Smooth muscle cell (in vitro differentiated cells): ENCODE results near the gene KYNU. TPM values are rescaled to one million over a fixed set of nuclear protein-coding genes. Genes with fewer than 3 reads are reported as not detected.
A peak's percentile ranks its signal among the peaks of the same experiment; 100 is the strongest.
"Not testable (repeated sequence)": the region's sequence is repeated elsewhere in the genome, so short reads cannot be mapped to it uniquely, and the experiment has no call there.

Experiments
- DNase-seq: peaks from one replicate; lab custom pipeline; 2025; ENCODE audit not compliant: unreplicated experiment; lab: John Stamatoyannopoulos, UW
- H2AFZ ChIP-seq: fragments of 200-600 bp; sonication (generic); 2 replicates; pipeline ENCODE4 v1.6.0; 2016; ENCODE audit warnings: antibody characterized with exemption, low read depth, mild to moderate bottlenecking
- H3F3A ChIP-seq: fragments of 200-600 bp; sonication (generic); 2 replicates; pipeline ENCODE4 v1.6.0; 2017; ENCODE audit warnings: antibody characterized with exemption, low read depth
- H3K27ac ChIP-seq: fragments of 200-600 bp; sonication (generic); 2 replicates; pipeline ENCODE4 v1.5.1; 2016; ENCODE audit warnings: low read depth, mild to moderate bottlenecking
- H3K27me3 ChIP-seq: fragments of 200-600 bp; sonication (generic); 2 replicates; pipeline ENCODE4 v1.6.1; 2016; ENCODE audit warnings: low read depth, mild to moderate bottlenecking
- H3K36me3 ChIP-seq: fragments of 200-600 bp; sonication (generic); 2 replicates; pipeline ENCODE4 v1.5.1; 2016; ENCODE audit warnings: low read depth
- H3K4me1 ChIP-seq: fragments of 200-600 bp; sonication (generic); 2 replicates; pipeline ENCODE4 v1.5.1; 2016; ENCODE audit warnings: low read depth
- H3K4me2 ChIP-seq: fragments of 200-600 bp; sonication (generic); 2 replicates; pipeline ENCODE4 v1.6.0; 2016; ENCODE audit warnings: mild to moderate bottlenecking
- H3K4me3 ChIP-seq: fragments of 200-600 bp; sonication (generic); 2 replicates; pipeline ENCODE4 v1.5.1; 2016; ENCODE audit warnings: mild to moderate bottlenecking
- H3K79me2 ChIP-seq: fragments of 200-600 bp; sonication (generic); 2 replicates; pipeline ENCODE4 v1.6.0; 2016; ENCODE audit warnings: low read depth, mild to moderate bottlenecking
- H3K9ac ChIP-seq: fragments of 200-600 bp; sonication (generic); 2 replicates; pipeline ENCODE4 v1.6.0; 2016; ENCODE audit warnings: low read depth
- H3K9me3 ChIP-seq: fragments of 200-600 bp; sonication (generic); replicated peaks from 2 replicates; pipeline ENCODE4 v1.5.1; 2016; ENCODE audit warnings: low read depth
- H4K20me1 ChIP-seq: fragments of 200-600 bp; sonication (generic); 2 replicates; pipeline ENCODE4 v1.6.0; 2016; ENCODE audit warnings: low read depth
- WGBS: methylation state at CpG from one replicate; pipeline ENCODE4 v1.1.7; 2016; ENCODE audit warnings: low lambda C conversion rate; 5-methylcytosine and 5-hydroxymethylcytosine counted together
- polyA plus RNA-seq: library from polyadenylated mRNA; unstranded; fragments of >200 nt; fragmentation: Nextera tagmentation; extraction: Ambion mirVana; gene quantifications from 2 replicates; pipeline ENCODE4 v1.2.1, GENCODE V29; 2016
- total RNA-seq: library from RNA; depleted of rRNA; stranded (reverse); fragments of >200 nt; gene quantifications from 2 replicates; pipeline ENCODE4 v1.2.3, GENCODE V29; 2014
- TF ChIP-seq, protein P1 (sequence below): fragments of 200-600 bp; sonication (generic); IDR thresholded peaks from 2 replicates; pipeline ENCODE4 v1.5.1; 2017; ENCODE audit warnings: borderline replicate concordance, mild to moderate bottlenecking, antibody characterized with exemption; ENCODE audit not compliant: insufficient read depth, poor library complexity, severe bottlenecking

KYNU gene
- total and polyA plus RNA-seq, 2 experiments from 2014 or later, result 5.7 to 16.0 TPM

DNA sequence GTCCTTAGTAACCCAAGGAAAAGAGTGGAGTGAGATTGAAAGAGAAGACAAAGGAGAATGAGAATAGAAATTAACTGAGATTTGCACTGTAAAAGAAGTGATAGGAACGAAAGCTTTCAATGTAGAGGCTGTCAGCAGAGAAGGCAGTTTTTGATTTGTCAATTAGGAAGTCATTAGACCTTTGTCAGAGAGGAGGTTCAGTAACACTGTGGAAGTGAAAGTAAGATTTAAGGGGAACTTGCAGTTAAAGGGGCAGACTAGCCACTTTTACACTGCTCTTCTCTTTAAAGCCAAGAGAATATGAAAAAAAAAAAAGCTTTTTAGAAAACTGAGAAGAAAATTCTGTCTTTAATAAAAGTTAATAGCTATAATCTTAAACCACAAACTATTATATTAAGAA lies 11.5 kb upstream of the KYNU start:
- Histone ChIP-seq H2AFZ (peak overlapping the region; percentile 12), H3K9ac (no peak overlapping the region), H3F3A (peaks cover 8% of the 10 kb centered on the region), H3K36me3 (no peaks in the 10 kb centered on the region), H3K9me3 (no peaks in the 10 kb centered on the region), H3K27me3 (no peaks in the 10 kb centered on the region), H3K79me2 (no peaks in the 10 kb centered on the region), H3K4me1 (peaks cover 8% of the 10 kb centered on the region), H3K4me3 (no peak overlapping the region), H3K27ac (no peak overlapping the region), H3K4me2 (no peak overlapping the region), H4K20me1 (no peaks in the 10 kb centered on the region)
- DNase-seq, result no peak
- 77% methylated on average over 1 of the region's 1 CpG for WGBS
- TF ChIP-seq, protein P1, sequence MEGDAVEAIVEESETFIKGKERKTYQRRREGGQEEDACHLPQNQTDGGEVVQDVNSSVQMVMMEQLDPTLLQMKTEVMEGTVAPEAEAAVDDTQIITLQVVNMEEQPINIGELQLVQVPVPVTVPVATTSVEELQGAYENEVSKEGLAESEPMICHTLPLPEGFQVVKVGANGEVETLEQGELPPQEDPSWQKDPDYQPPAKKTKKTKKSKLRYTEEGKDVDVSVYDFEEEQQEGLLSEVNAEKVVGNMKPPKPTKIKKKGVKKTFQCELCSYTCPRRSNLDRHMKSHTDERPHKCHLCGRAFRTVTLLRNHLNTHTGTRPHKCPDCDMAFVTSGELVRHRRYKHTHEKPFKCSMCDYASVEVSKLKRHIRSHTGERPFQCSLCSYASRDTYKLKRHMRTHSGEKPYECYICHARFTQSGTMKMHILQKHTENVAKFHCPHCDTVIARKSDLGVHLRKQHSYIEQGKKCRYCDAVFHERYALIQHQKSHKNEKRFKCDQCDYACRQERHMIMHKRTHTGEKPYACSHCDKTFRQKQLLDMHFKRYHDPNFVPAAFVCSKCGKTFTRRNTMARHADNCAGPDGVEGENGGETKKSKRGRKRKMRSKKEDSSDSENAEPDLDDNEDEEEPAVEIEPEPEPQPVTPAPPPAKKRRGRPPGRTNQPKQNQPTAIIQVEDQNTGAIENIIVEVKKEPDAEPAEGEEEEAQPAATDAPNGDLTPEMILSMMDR, result no peak

DNA sequence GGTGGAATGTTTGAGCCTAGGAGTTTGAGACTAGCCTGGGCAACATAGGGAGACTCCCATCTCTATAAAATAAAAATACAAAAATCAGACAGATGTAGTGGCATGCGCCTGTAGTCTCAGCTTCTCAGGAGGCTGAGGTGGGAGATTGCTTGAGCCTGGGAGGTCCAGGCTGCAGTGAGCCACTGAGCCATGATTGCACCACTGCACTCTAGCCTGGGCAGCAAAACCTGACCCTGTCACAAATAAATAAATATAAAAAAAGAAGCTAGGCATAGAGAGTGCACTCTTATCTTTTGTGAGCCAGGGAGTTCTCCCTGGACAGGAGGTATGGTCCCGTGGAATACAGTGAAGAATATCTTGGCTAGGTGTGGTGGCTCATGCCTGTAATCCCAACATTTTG lies 11.0 kb upstream of the KYNU start:
- H3K9me3 ChIP-seq, result no peaks in the 10 kb centered on the region
- peaks cover 8% of the 10 kb centered on the region for H3K4me1 ChIP-seq
- no peak overlapping the region for H3K9ac ChIP-seq
- no peaks in the 10 kb centered on the region for H4K20me1 ChIP-seq
- TF ChIP-seq, protein P1, result no peak
- peaks cover 8% of the 10 kb centered on the region for H3F3A ChIP-seq
- no peak overlapping the region for H3K4me2 ChIP-seq
- no peak overlapping the region for H3K4me3 ChIP-seq
- H2AFZ ChIP-seq, result no peak overlapping the region
- H3K27ac ChIP-seq, result no peak overlapping the region
- WGBS, result 84% methylated on average over 2 of the region's 2 CpGs
- no peaks in the 10 kb centered on the region for H3K27me3 ChIP-seq
- no peaks in the 10 kb centered on the region for H3K79me2 ChIP-seq
- no peaks in the 10 kb centered on the region for H3K36me3 ChIP-seq
- no peak for DNase-seq

DNA sequence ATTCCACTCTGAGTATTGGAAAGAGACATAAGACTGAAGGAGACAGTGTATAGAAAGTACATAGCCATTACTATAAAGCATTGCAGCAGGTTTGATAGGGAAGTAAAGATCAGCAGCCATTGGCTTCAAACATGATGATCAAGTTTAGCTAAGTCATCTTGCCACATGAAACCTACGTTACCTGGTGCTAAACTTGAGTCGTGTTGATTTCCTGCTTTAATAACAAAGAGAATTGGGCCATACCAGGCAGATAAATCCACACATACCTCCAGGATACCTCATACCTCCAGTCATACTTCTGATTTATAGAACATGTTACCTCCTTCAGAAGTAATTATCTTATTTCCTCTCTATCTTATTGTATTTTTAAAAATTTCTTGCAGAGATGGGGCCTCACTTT lies 10.3 kb upstream of the KYNU start:
- H3F3A ChIP-seq, result peaks cover 8% of the 10 kb centered on the region
- H3K9ac ChIP-seq, result no peak overlapping the region
- no peak overlapping the region for H3K4me3 ChIP-seq
- no peaks in the 10 kb centered on the region for H3K36me3 ChIP-seq
- DNase-seq, result no peak
- H3K27me3 ChIP-seq, result no peaks in the 10 kb centered on the region
- WGBS, result 83% methylated on average over 2 of the region's 2 CpGs
- TF ChIP-seq, protein P1, result no peak
- no peaks in the 10 kb centered on the region for H3K9me3 ChIP-seq
- H2AFZ ChIP-seq, result peak overlapping the region; percentile 63
- H3K27ac ChIP-seq, result peak overlapping the region; percentile 41
- no peaks in the 10 kb centered on the region for H4K20me1 ChIP-seq
- no peak overlapping the region for H3K4me2 ChIP-seq
- peaks cover 8% of the 10 kb centered on the region for H3K4me1 ChIP-seq
- no peaks in the 10 kb centered on the region for H3K79me2 ChIP-seq

DNA sequence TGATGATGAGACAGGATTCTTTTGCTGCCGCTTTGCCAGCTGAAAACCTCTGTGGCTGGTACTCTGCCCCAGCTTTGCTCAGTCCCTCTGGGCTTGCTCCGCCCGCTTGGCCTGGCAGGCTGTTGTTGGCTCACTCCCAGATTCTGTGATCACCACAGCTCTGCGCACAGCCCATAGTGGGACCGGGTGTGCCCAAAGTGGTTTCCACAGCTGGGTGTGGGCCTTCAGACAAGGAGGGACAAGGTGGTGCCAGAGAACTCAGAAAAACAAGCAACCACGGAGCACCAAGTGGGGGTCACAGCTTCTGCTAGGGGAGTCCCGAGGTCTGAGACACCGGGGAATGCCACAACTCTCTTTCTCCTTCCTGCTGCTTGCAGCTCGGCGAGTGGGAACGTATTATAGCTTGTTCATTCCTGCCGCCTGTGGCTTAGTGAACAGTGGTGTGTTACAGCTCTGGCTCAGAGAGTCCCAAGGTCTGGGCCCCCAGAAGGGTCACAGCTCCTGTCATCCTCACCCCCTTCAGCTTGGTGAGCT lies 9.2 kb upstream of the KYNU start:
- H3K4me3 ChIP-seq, result no peak overlapping the region
- H3K9me3 ChIP-seq, result no peaks in the 10 kb centered on the region
- H4K20me1 ChIP-seq, result no peaks in the 10 kb centered on the region
- peaks cover 6% of the 10 kb centered on the region for H3K4me1 ChIP-seq
- H2AFZ ChIP-seq, result peak overlapping the region; percentile 39
- H3K36me3 ChIP-seq, result no peaks in the 10 kb centered on the region
- H3K27me3 ChIP-seq, result no peaks in the 10 kb centered on the region
- DNase-seq, result no peak
- no peaks in the 10 kb centered on the region for H3K79me2 ChIP-seq
- no peak overlapping the region for H3K4me2 ChIP-seq
- WGBS, result 93% methylated on average over 12 of the region's 12 CpGs
- TF ChIP-seq, protein P1, result no peak
- H3K9ac ChIP-seq, result no peak overlapping the region
- peaks cover 8% of the 10 kb centered on the region for H3F3A ChIP-seq
- H3K27ac ChIP-seq, result no peak overlapping the region

DNA sequence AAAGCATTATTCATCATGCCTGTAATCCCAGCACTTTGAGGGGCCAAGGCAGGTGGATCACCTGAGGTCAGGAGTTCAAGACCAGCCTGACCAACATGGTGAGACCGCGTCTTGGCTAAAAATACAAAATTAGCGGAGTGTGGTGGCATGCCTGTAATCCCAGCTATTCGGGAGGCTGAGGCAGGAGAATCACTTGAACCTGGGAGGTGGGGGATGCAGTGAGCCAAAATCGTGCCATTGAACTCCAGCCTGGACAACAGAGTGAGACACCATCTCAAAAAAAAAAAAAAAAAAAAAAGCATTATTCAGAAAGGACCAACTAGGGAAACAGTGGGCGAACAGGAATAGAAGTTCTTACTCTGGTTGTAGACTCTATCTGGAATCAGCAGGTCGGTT lies 8.4 kb upstream of the KYNU start:
- H3K36me3 ChIP-seq, H3K79me2 ChIP-seq, DNase-seq, H4K20me1 ChIP-seq, H3F3A ChIP-seq, H2AFZ ChIP-seq, H3K4me2 ChIP-seq, H3K27me3 ChIP-seq, H3K9me3 ChIP-seq, H3K4me1 ChIP-seq, H3K9ac ChIP-seq, H3K27ac ChIP-seq, H3K4me3 ChIP-seq: not testable (repeated sequence)
- WGBS, result 96% methylated on average over 7 of the region's 7 CpGs
